GM19324 (cell line): ENCODE measurements around the gene FCER2.

Experiments used
- ATAC-seq: cut with Tn5 transposase; IDR thresholded peaks from one replicate; pipeline ENCODE4 v1.9.1; 2021; ENCODE audit warnings: mild to moderate bottlenecking, moderate library complexity; ENCODE audit not compliant: unreplicated experiment, low FRiP score

Gene FCER2

GRCh38 chr19:7679771-7680605, 21.9 kb downstream of the FCER2 start:
- ATAC-seq: no peak

GRCh38 chr19:7678971-7679751, 22.8 kb downstream of the FCER2 start:
- ATAC-seq: no peak

- ATAC-seq: no peak
Measured at GRCh38 chr19:7677669-7678311, 24.1 kb downstream of the FCER2 start.

GRCh38 chr19:7676854-7677253, 25.1 kb downstream of the FCER2 start, which contains the start of gene MCEMP1:
MCEMP1 (plus strand) TSS chr19:7677090; CDS start chr19:7677121, 31 bp downstream.
- no peak for ATAC-seq

- ATAC-seq: no peak
Measured at GRCh38 chr19:7676376-7676775, 25.6 kb downstream of the FCER2 start.

GRCh38 chr19:7674010-7675005, 27.6 kb downstream of the FCER2 start:
- no peak for ATAC-seq

- ATAC-seq: no peak
Measured at GRCh38 chr19:7672522-7672921, 29.4 kb downstream of the FCER2 start.

GRCh38 chr19:7670790-7671189, 31.1 kb downstream of the FCER2 start:
- ATAC-seq: no peak

GRCh38 chr19:7670150-7670783, 31.7 kb downstream of the FCER2 start:
- ATAC-seq: no peak

GRCh38 chr19:7669641-7670040, 32.3 kb downstream of the FCER2 start:
- no peak for ATAC-seq

- ATAC-seq: no peak
Measured at GRCh38 chr19:7668842-7669241, 33.1 kb downstream of the FCER2 start, which contains the start of gene RETN. RETN (plus strand) TSS chr19:7669049; CDS start chr19:7669327, 278 bp downstream.

GRCh38 chr19:7665076-7665475, 36.9 kb downstream of the FCER2 start:
- ATAC-seq: no peak

GRCh38 chr19:7663706-7664105, 38.2 kb downstream of the FCER2 start:
- ATAC-seq: no peak

GRCh38 chr19:7662657-7663056, 39.3 kb downstream of the FCER2 start:
- ATAC-seq: no peak

GRCh38 chr19:7661744-7662538, 40.0 kb downstream of the FCER2 start:
- no peak for ATAC-seq

- no peak for ATAC-seq
Measured at GRCh38 chr19:7658219-7658686, 43.7 kb downstream of the FCER2 start.

GRCh38 chr19:7657131-7657751, 44.7 kb downstream of the FCER2 start:
- no peak for ATAC-seq

- no peak for ATAC-seq
Measured at GRCh38 chr19:7655581-7655980, 46.4 kb downstream of the FCER2 start.
